ENCODE data around the gene TMEM184B.

The TMEM184B gene

DNA sequence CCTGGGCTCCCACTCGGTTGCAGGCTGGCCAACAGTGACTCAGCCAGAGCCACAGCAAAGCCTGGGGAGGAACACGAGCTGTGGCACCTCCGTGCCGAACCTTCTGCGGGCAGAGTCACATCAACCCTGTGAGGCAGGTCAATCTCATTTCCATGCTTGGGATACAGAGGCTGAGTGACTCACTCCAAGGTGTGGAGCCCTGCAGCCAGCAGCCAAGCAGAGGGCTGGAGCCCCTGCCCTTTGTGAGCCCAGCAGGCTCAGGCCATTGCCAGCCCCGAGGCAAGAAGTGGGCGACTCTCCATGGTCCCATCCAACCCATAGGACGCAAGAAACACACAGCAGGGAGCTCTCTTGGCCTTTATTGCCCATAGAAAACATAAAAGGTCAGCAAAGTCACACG, 23.1 kb upstream of the TMEM184B start:
- DNase-seq (ENCODE audit: extremely low read depth, low read depth) = no peak
- TF ChIP-seq, protein P1, sequence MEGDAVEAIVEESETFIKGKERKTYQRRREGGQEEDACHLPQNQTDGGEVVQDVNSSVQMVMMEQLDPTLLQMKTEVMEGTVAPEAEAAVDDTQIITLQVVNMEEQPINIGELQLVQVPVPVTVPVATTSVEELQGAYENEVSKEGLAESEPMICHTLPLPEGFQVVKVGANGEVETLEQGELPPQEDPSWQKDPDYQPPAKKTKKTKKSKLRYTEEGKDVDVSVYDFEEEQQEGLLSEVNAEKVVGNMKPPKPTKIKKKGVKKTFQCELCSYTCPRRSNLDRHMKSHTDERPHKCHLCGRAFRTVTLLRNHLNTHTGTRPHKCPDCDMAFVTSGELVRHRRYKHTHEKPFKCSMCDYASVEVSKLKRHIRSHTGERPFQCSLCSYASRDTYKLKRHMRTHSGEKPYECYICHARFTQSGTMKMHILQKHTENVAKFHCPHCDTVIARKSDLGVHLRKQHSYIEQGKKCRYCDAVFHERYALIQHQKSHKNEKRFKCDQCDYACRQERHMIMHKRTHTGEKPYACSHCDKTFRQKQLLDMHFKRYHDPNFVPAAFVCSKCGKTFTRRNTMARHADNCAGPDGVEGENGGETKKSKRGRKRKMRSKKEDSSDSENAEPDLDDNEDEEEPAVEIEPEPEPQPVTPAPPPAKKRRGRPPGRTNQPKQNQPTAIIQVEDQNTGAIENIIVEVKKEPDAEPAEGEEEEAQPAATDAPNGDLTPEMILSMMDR (IDR thresholded peaks at IDR 0.05; ENCODE audit: low read depth, low read length) = no peak

DNA sequence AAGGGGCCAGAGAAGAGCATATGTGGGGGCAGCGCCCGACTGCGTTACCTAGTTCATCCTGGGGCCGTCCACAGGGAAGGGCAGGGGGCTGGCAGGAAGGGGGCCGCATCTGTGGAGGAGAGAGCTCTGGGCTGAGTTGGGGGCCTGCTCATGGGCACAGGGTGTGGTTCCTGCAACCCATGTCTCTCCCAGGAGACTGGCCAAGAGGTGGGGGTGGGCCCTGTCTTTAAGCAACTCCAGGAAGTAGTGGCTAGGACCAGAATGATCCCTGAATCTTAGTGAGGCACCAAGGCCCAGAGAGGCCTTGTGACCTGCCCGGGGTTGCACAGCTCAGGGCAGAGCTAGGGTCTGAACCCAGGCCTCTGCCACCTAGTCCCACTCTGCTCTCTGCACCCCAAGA, 22.5 kb upstream of the TMEM184B start:
- DNase-seq (ENCODE audit: extremely low read depth, low read depth) = no peak
- TF ChIP-seq, protein P1 (IDR thresholded peaks at IDR 0.05; ENCODE audit: low read depth, low read length) = no peak

DNA sequence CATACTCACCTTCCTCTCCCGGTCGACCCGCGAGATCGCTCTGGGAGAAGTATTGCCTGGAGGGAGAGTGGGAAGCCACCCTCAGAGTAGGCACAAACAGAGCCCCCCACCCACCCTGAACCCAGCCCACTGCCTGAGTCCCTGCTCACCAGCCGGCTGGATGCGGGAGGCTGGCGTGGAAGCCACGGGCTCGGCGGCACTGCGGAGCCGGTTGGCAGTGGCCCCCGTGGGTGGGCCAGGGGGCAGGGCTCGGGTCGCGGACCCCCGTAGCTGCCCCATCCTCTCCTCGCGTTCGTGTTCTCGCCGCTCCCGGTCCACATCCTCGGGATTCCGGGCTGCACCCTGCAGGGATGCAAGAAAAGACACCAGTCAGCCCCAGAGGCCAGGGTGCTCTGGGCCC, 21.4 kb upstream of the TMEM184B start:
- DNase-seq (ENCODE audit: extremely low read depth, low read depth) = no peak
- TF ChIP-seq, protein P1 (IDR thresholded peaks at IDR 0.05; ENCODE audit: low read depth, low read length) = no peak

DNA sequence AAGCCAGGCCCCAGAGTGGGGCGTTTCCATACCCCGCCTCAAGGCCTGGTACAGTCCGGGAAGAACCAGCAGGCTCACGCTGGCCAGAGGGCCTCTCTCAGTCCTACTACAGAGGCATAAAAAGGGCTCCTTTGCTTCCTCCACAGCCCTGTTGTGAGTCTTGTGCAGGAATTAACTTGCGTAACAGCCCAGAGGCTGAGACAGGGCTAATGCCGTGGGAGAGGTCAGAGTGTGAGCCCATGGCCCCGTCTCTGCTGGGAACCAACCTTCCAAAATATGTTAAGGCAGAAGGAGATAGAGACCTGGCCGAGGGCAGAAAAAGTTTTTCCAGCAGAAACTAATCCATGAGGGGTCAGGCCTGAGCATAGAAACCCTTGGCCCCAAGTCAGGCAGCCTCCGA, 19.9 kb upstream of the TMEM184B start:
- TF ChIP-seq, protein P1 (IDR thresholded peaks at IDR 0.05; ENCODE audit: low read depth, low read length) = no peak
- DNase-seq (ENCODE audit: extremely low read depth, low read depth) = no peak

DNA sequence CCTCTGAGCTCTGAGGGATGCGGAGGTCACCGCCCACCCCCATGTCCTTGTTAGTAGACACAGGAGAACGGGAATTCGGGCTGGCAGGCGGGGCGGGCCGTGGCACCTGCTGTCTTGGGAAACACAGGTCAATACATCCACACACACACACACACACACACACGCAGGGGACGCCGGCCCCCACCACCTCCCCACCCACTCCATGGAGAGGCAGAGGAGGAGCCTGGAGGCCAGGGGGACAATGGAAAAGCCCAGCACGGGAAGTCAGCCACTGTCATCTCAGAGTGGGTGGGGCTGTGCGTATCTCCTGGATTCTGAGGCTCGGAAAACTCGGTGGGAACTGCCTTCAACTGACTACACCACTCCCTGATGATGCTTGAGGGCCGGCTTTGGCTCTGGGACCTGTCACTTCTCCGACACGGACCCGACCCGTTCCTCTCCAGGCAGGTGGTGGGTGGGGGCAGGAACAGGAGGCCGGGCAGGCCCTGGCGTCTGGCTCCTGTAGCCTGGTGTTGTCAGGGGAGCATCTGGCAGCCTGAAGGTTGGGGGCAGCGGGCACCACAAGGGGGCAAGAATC, 18.5 kb upstream of the TMEM184B start:
- TF ChIP-seq, protein P1 (IDR thresholded peaks at IDR 0.05; ENCODE audit: low read depth, low read length) = no peak
- no peak for DNase-seq (ENCODE audit: extremely low read depth, low read depth)

DNA sequence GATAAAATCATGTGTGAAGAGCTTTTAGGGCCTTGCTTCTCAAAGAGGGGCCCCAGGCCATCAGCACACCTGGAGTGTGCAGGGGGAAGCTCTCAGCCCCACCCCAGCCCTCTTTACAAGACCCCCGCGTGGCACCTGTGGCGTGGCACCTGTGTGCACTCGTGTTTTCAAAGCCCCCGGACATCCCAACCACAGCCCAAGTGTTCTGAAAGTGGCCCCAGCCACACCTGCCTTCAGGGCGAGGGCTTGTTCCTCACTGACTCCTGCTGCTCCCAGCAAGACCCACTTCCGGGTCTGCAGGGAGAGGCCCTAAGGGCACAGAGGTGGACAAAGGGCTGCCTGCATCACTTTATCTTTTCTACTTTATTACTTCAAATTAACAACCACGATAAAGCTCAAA, 17.5 kb upstream of the TMEM184B start:
- TF ChIP-seq, protein P1 (IDR thresholded peaks at IDR 0.05; ENCODE audit: low read depth, low read length) = no peak
- no peak for DNase-seq (ENCODE audit: extremely low read depth, low read depth)

DNA sequence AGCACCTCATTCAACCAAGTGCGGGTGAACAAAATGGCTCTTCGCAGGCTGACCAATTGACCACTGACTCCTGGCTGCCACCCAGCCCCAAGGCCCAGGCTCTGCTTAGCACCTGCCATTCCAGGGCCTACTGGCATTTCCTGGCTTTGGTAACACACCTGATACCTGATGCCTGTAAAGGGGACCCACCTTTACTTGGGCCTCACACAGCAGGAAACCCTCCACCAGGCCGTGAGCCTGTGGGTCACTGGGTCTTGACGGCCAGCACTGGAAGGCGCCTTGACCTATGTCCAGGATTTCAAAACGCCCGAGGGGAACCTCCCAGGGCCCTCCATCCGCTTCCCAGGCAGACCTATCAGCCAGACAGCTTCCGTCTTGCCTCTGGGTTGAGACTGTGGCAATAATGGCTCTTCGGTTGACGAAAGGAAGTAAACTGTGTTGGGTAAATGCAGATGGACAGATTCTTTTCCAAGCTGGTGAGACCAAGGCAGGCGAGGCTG, 16.8 kb upstream of the TMEM184B start:
- no peak for DNase-seq (ENCODE audit: extremely low read depth, low read depth)
- TF ChIP-seq, protein P1 (IDR thresholded peaks at IDR 0.05; ENCODE audit: low read depth, low read length) = no peak
